HepG2 (cell line): ENCODE data around the gene EID1. TPM values are rescaled to one million over a fixed set of nuclear protein-coding genes. Genes with fewer than 3 reads are reported as not detected.

Source experiments
- ATAC-seq: fragments of 200-7000 bp; cut with Tn5 transposase; 3 replicates; pipeline ENCODE4 v1.9.1; 2020; ENCODE audit warnings: mild to moderate bottlenecking, moderate library complexity
- BruUV-seq: library from RNA; stranded (reverse); fragments of 400-500 nt; replicated peaks from 2 replicates; lab custom pipeline; 2021; lab: Mats Ljungman, UMichigan
- CTCF ChIA-PET: fragments of 300-600 bp; formaldehyde crosslinking; extraction: SDS; loops from one replicate; lab custom pipeline; 2021; ENCODE audit warnings: low total read pairs, inconsistent platforms, low intra/inter-chr PET ratio; lab: Yijun Ruan, JAX
- POLR2A ChIA-PET: fragments of 350-600 bp; sonication (Branson Sonifier 250); formaldehyde crosslinking; loops from one replicate; lab custom pipeline; 2020; ENCODE audit warnings: antibody characterized with exemption, inconsistent platforms; lab: Yijun Ruan, JAX
- DNase-seq: peaks from one replicate; pipeline ENCODE4 v3.0.0-alpha.2; 2015; ENCODE audit warnings: low spot score
- FAIRE-seq: peaks from 3 replicates; lab custom pipeline; 2011; peaks lifted over from hg19 to GRCh38; lab: Jason Lieb, UNC
- H2AFZ ChIP-seq: one replicate; pipeline ENCODE4 v1.6.1; 2011; ENCODE audit warnings: low read length, inconsistent platforms
- H3K27ac ChIP-seq: fragments of 300-600 bp; 3 replicates; pipeline ENCODE4 v1.8.0; 2011; ENCODE audit warnings: mixed run types, mild to moderate bottlenecking, mixed read lengths, low read length, inconsistent platforms; ENCODE audit not compliant: insufficient read depth; ENCODE audit errors: extremely low read length
- H3K27me3 ChIP-seq, 2 experiments: fragments of 200-600 bp in 1 of 2; 2 replicates in 1 of 2; 3 replicates in 1 of 2; pipeline versions ENCODE4 v1.6.0 to v1.8.0; 2011; ENCODE audit warnings: low read length in 2 of 2, mild to moderate bottlenecking in 2 of 2, moderate library complexity in 2 of 2, inconsistent platforms in 1 of 2; ENCODE audit not compliant: insufficient read depth in 2 of 2, control insufficient read depth in 1 of 2
- H3K36me3 ChIP-seq, 2 experiments: fragments of 200-600 bp in 1 of 2; replicated peaks in 1 of 2; 2 replicates in 1 of 2; 3 replicates in 1 of 2; pipeline versions ENCODE4 v1.5.1 to v1.8.0; 2011; ENCODE audit warnings: low read length in 2 of 2, inconsistent platforms in 1 of 2; ENCODE audit not compliant: insufficient read depth in 2 of 2, control insufficient read depth in 1 of 2
- H3K4me1 ChIP-seq: 2 replicates; pipeline ENCODE4 v1.5.1; 2012; ENCODE audit warnings: low read length, inconsistent platforms; ENCODE audit not compliant: insufficient read depth
- H3K4me2 ChIP-seq: 2 replicates; pipeline ENCODE4 v1.6.0; 2011; ENCODE audit warnings: low read depth, low read length, inconsistent platforms
- H3K4me3 ChIP-seq, 3 experiments: fragments of 200-600 bp in 1 of 3; sonication (generic), shearing (Covaris generic) in 1 of 3; replicated peaks in 1 of 3; 2 replicates each; pipeline ENCODE4 v1.5.1; 2011 to 2016; ENCODE audit warnings: low read length in 3 of 3, inconsistent platforms in 2 of 3, low read depth in 2 of 3, mild to moderate bottlenecking in 2 of 3, control low read depth in 1 of 3, mixed read lengths in 1 of 3; ENCODE audit not compliant: insufficient read depth in 1 of 3
- H3K79me2 ChIP-seq: one replicate; pipeline ENCODE4 v1.6.1; 2011; ENCODE audit warnings: low read length, inconsistent platforms; ENCODE audit not compliant: insufficient read depth
- H3K9ac ChIP-seq: 2 replicates; pipeline ENCODE4 v1.6.0; 2011; ENCODE audit warnings: mild to moderate bottlenecking, low read depth, low read length, inconsistent platforms; ENCODE audit not compliant: insufficient read depth
- H3K9me3 ChIP-seq: 2 replicates; pipeline ENCODE4 v1.5.1; 2012; ENCODE audit warnings: mild to moderate bottlenecking, low read length
- H4K20me1 ChIP-seq: 2 replicates; pipeline ENCODE4 v1.6.0; 2011; ENCODE audit warnings: inconsistent platforms, mild to moderate bottlenecking, low read length, moderate library complexity; ENCODE audit not compliant: insufficient read depth
- CEBPB ChIP-seq: IDR thresholded peaks from 2 replicates; pipeline ENCODE4 v1.6.1; 2011; ENCODE audit warnings: low read depth, low read length, improper control_type of control experiment, borderline replicate concordance
- KDM5A ChIP-seq: fragments of 200-600 bp; sonication (generic); IDR thresholded peaks from 2 replicates; pipeline ENCODE4 v1.7.0; 2018; ENCODE audit warnings: antibody characterized with exemption, mild to moderate bottlenecking, low read length, borderline replicate concordance
- TEAD3 ChIP-seq: optimal IDR thresholded peaks from 2 replicates; pipeline ENCODE3; 2016; ENCODE audit warnings: borderline replicate concordance
- WGBS: methylation state at CpG from one replicate; pipeline ENCODE4 v1.1.6; 2017; ENCODE audit warnings: low lambda C conversion rate; 5-methylcytosine and 5-hydroxymethylcytosine counted together
- in situ Hi-C: cut with HindIII; loops from 2 replicates; pipeline ENCODE4 v1.10.0; 2017; ENCODE audit warnings: low pct_unique_long_range_greater_than_20kb; ENCODE audit not compliant: extremely low pct_ligation_motif_present
- intact Hi-C: fragments of 100-400 bp; cut with micrococcal nuclease; formaldehyde crosslinking; loops from one replicate; pipeline ENCODE4 v1.10.0; 2022; ENCODE audit not compliant: unreplicated experiment
- polyA plus RNA-seq, 8 experiments: library from polyadenylated mRNA; depleted of rRNA in 3 of 8; stranded (reverse) in 7 of 8; unstranded in 1 of 8; fragments of >200 nt; fragmentation: Illumina TruSeq in 4 of 8; extraction: Trizol in 4 of 8; gene quantifications; 2 replicates each; pipeline versions ENCODE4 v1.2.1 to v1.2.3, GENCODE V29; 2011 to 2016; ENCODE audit warnings: low read depth in 4 of 8, missing spikeins in 1 of 8, mixed read lengths in 1 of 8; ENCODE audit not compliant: insufficient read depth in 1 of 8
- total RNA-seq, 5 experiments: library from RNA; depleted of rRNA; stranded (reverse); fragments of >200 nt; fragmentation: Illumina TruSeq; extraction: Trizol; gene quantifications; 2 replicates each; pipeline ENCODE4 v1.2.3, GENCODE V29; 2016; ENCODE audit warnings: low read depth in 1 of 5
- TF ChIP-seq, protein P1 (sequence below): sonication (generic); formaldehyde crosslinking; IDR thresholded peaks from 2 replicates; pipeline ENCODE4 v1.8.0; 2022; ENCODE audit warnings: mild to moderate bottlenecking, missing genetic modification reagents, moderate library complexity

Gene EID1
- total and polyA plus RNA-seq, 2 of the 13 experiments (the other 11 are each of a cell fraction or from before 2014, with no cell fraction given) = 2.2 to 5.4 TPM

DNA sequence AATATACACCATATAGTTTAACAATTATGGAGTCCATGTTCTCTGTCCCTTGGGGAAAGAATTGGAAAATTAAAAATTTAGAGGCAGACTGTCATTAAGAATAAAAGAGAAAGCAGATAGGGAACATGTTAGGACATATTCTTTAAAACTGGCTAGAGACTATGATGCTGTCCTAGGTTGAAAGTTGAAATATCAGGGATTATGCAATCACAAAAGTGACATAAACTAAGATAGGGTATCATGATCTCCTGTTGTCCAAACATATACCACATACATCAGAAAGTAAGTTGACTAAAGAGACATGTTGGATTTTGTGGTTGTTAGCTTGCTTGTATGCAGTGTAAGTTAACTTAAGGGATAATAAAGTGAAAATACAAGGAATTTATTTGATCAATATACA is 9.9 kb upstream of the EID1 start:
- Histone ChIP-seq H3K27me3 (no peaks in the 10 kb centered on the region), H3K9ac (no peak overlapping the region), H4K20me1 (no peaks in the 10 kb centered on the region), H3K4me1 (peaks cover 9% of the 10 kb centered on the region), H3K79me2 (no peaks in the 10 kb centered on the region), H3K27ac (no peak overlapping the region), H3K36me3 (no peaks in the 10 kb centered on the region), H3K4me2 (no peak overlapping the region), H2AFZ (no peak overlapping the region), H3K9me3 (no peaks in the 10 kb centered on the region), H3K4me3 (no peak overlapping the region)
- intact Hi-C loops (no loop called here), in situ Hi-C loops (loop anchor here (10.0 to 25.0 kb wide), 3 partner anchors 219 to 1277 kb away; no protein-coding TSS in a partner anchor)
- no peak for FAIRE-seq
- CTCF ChIA-PET = no interaction called here
- peak; percentile 47; the same call in 1 of the 2 replicates for TF ChIP-seq CEBPB
- TF ChIP-seq, protein P1, sequence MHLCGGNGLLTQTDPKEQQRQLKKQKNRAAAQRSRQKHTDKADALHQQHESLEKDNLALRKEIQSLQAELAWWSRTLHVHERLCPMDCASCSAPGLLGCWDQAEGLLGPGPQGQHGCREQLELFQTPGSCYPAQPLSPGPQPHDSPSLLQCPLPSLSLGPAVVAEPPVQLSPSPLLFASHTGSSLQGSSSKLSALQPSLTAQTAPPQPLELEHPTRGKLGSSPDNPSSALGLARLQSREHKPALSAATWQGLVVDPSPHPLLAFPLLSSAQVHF (CRISPR knock-in tag) = no peak
- no peak for TF ChIP-seq KDM5A
- POLR2A ChIA-PET = no interaction called here
- DNase-seq = no peak
- ATAC-seq = no peak
- no TSS peak for BruUV-seq

DNA sequence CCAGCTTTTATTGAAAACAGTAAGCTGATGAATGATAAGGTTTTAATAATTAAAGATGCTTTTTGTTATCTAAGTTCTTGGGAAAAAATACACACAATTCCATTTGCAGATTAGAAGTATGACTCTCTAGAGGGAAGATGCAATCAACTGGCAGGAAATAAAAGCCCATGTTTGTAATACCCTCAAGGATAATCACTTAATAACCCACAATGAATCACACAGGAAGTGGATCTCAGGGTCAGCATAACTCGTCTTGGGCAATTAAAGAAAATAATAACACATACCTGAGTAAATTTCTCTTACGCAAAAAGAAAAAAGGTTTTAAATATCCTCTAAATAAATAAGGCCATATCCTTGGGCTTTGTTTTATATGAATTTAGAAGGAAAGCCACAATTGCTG is 9.4 kb upstream of the EID1 start:
- Histone ChIP-seq H2AFZ (no peak overlapping the region), H3K27me3 (no peaks in the 10 kb centered on the region), H4K20me1 (no peaks in the 10 kb centered on the region), H3K4me2 (no peak overlapping the region), H3K4me3 (no peak overlapping the region), H3K79me2 (no peaks in the 10 kb centered on the region), H3K9me3 (no peaks in the 10 kb centered on the region), H3K27ac (no peak overlapping the region), H3K36me3 (no peaks in the 10 kb centered on the region), H3K4me1 (peaks cover 9% of the 10 kb centered on the region), H3K9ac (no peak overlapping the region)
- intact Hi-C loops = no loop called here
- no peak for TF ChIP-seq TEAD3 (CRISPR knock-in tag)
- no TSS peak for BruUV-seq
- FAIRE-seq (no peak), ATAC-seq (no peak), DNase-seq (no peak)
- CTCF ChIA-PET = no interaction called here
- POLR2A ChIA-PET = no interaction called here
- in situ Hi-C loops = loop anchor here (10.0 to 25.0 kb wide), 3 partner anchors 219 to 1276 kb away; no protein-coding TSS in a partner anchor
- WGBS = 55% methylated on average over 2 of the region's 2 CpGs
